Suprapubic skin (tissue), 4 donors: ENCODE measurements around the gene DMC1. TPM values are rescaled to one million over a fixed set of nuclear protein-coding genes. Genes with fewer than 3 reads are reported as not detected.

ENCODE experiments used
- DNase-seq, 2 donors: peaks; one replicate each; pipeline ENCODE4 v3.0.0-alpha.2; 2019; ENCODE audit warnings: low spot score in 2 of 2
- H3K27ac ChIP-seq: fragments of 200-600 bp; sonication (generic); one replicate; pipeline ENCODE4 v1.5.1; 2019
- H3K27me3 ChIP-seq: fragments of 200-600 bp; sonication (generic); one replicate; pipeline ENCODE4 v1.5.1; 2019
- H3K36me3 ChIP-seq: fragments of 200-600 bp; sonication (generic); one replicate; pipeline ENCODE4 v1.5.1; 2019
- H3K4me1 ChIP-seq: fragments of 200-600 bp; sonication (generic); one replicate; pipeline ENCODE4 v1.5.1; 2019
- H3K4me3 ChIP-seq: fragments of 200-600 bp; sonication (generic); one replicate; pipeline ENCODE4 v1.5.1; 2019; ENCODE audit warnings: mild to moderate bottlenecking
- H3K9me3 ChIP-seq: fragments of 200-600 bp; sonication (generic); one replicate; pipeline ENCODE4 v1.5.1; 2019
- CTCF ChIP-seq, 2 donors: fragments of 200-600 bp in 1 of 2; fragments of 450-650 bp in 1 of 2; sonication (generic) in 1 of 2; IDR thresholded peaks; one replicate each; pipeline ENCODE4 v1.5.1; 2016 to 2019; ENCODE audit warnings: antibody characterized with exemption in 2 of 2, mild to moderate bottlenecking in 1 of 2, moderate library complexity in 1 of 2
- EP300 ChIP-seq: sonication (generic); formaldehyde crosslinking; IDR thresholded peaks from one replicate; pipeline ENCODE4 v1.6.1; 2017; ENCODE audit warnings: antibody characterized with exemption
- POLR2A ChIP-seq, 2 donors: fragments of 450-650 bp; IDR thresholded peaks; one replicate each; pipeline ENCODE4 v1.6.1; 2017; ENCODE audit warnings: antibody characterized with exemption in 2 of 2, mild to moderate bottlenecking in 2 of 2, moderate library complexity in 2 of 2
- POLR2AphosphoS5 ChIP-seq, 3 donors: sonication (generic); formaldehyde crosslinking; IDR thresholded peaks; one replicate each; pipeline ENCODE4 v1.6.1; 2017; ENCODE audit warnings: antibody characterized with exemption in 3 of 3
- WGBS: methylation state at CpG from one replicate; pipeline ENCODE4 v1.1.5; 2018; 5-methylcytosine and 5-hydroxymethylcytosine counted together
- total RNA-seq, 4 donors: library from RNA; depleted of rRNA; stranded (reverse); fragments of >200 nt; gene quantifications; one replicate each; pipeline ENCODE4 v1.1.0, GENCODE V29; 2016

The DMC1 gene
- total RNA-seq, 4 donors from 2014 or later = 0.25 to 19.0 (median 0.68) TPM

GRCh38 chr22:38566726-38567504 lies 3.1 kb downstream of the DMC1 start:
- WGBS = 69% methylated on average over 3 of the region's 3 CpGs
- no peak for TF ChIP-seq CTCF (IDR thresholded peaks at IDR 0.05)
- no peak for TF ChIP-seq POLR2AphosphoS5 (IDR thresholded peaks at IDR 0.05)
- TF ChIP-seq POLR2A (IDR thresholded peaks at IDR 0.05) = no peak
- TF ChIP-seq EP300 = no peak

GRCh38 chr22:38565441-38565840 lies 4.5 kb downstream of the DMC1 start:
- H3K27ac ChIP-seq = no peak overlapping the region
- WGBS = 100% methylated on average over 1 of the region's 1 CpG
- no peaks in the 10 kb centered on the region for H3K9me3 ChIP-seq
- DNase-seq = no peak
- H3K36me3 ChIP-seq = no peaks in the 10 kb centered on the region
- no peak overlapping the region for H3K4me3 ChIP-seq
- TF ChIP-seq POLR2A (IDR thresholded peaks at IDR 0.05) (no peak), CTCF (IDR thresholded peaks at IDR 0.05) (no peak), POLR2AphosphoS5 (IDR thresholded peaks at IDR 0.05) (no peak), EP300 (no peak)
- H3K27me3 ChIP-seq = no peaks in the 10 kb centered on the region
- H3K4me1 ChIP-seq = peaks cover 10% of the 10 kb centered on the region

More at GRCh38 chr22:38566726-38567504, 3.1 kb downstream of the DMC1 start:
- DNase-seq = no peak
- H3K27me3 ChIP-seq = no peaks in the 10 kb centered on the region
- no peaks in the 10 kb centered on the region for H3K9me3 ChIP-seq
- H3K27ac ChIP-seq = no peak overlapping the region
- no peak overlapping the region for H3K4me3 ChIP-seq
- H3K4me1 ChIP-seq = peaks cover 18% of the 10 kb centered on the region
- H3K36me3 ChIP-seq = no peaks in the 10 kb centered on the region

- H3K9me3 ChIP-seq = no peaks in the 10 kb centered on the region
- H3K36me3 ChIP-seq = no peaks in the 10 kb centered on the region
- 61% methylated on average over 2 of the region's 2 CpGs for WGBS
- H3K27ac ChIP-seq = no peak overlapping the region
- no peaks in the 10 kb centered on the region for H3K27me3 ChIP-seq
- TF ChIP-seq POLR2A (IDR thresholded peaks at IDR 0.05) (no peak), POLR2AphosphoS5 (IDR thresholded peaks at IDR 0.05) (no peak), CTCF (IDR thresholded peaks at IDR 0.05) (no peak), EP300 (no peak)
- no peak for DNase-seq
- no peak overlapping the region for H3K4me3 ChIP-seq
- H3K4me1 ChIP-seq = peaks cover 3% of the 10 kb centered on the region
Observed at GRCh38 chr22:38564669-38565068, 5.3 kb downstream of the DMC1 start.

- H3K4me1 ChIP-seq = peaks cover 2% of the 10 kb centered on the region
- no peak overlapping the region for H3K27ac ChIP-seq
Observed at GRCh38 chr22:38554281-38554680, 15.7 kb downstream of the DMC1 start.

More at GRCh38 chr22:38554281-38554680, 15.7 kb downstream of the DMC1 start:
- no peaks in the 10 kb centered on the region for H3K36me3 ChIP-seq
- 77% methylated on average over 3 of the region's 3 CpGs for WGBS
- no peak for DNase-seq
- H3K4me3 ChIP-seq = no peak overlapping the region
- TF ChIP-seq EP300 = no peak
- TF ChIP-seq POLR2A (IDR thresholded peaks at IDR 0.05) = no peak
- TF ChIP-seq CTCF (IDR thresholded peaks at IDR 0.05) = no peak
- TF ChIP-seq POLR2AphosphoS5 (IDR thresholded peaks at IDR 0.05) = no peak
- H3K9me3 ChIP-seq = no peaks in the 10 kb centered on the region
- no peaks in the 10 kb centered on the region for H3K27me3 ChIP-seq
